ENCODE measurements around the gene PRCD.

Gene PRCD

DNA sequence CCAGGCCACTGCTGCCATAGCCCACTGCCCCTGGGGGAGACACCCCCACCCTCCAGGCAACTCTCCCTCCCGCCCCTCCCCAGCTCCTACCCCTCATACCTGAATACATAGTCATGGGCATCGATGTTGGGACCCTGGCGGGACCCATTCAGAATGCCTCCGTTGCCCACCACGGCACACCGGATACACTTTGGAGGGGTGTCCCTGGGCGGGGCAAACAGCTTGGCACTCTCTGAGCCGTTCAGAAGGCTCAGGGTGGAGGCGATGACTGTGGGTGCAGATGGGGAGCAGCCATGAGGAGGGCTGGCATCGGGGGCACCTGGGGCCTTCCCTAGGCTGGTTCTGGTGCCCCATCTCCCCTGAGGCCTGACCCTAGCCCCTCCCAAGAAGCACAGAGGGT, 33.3 kb downstream of the PRCD start:
- TF ChIP-seq, protein P1, sequence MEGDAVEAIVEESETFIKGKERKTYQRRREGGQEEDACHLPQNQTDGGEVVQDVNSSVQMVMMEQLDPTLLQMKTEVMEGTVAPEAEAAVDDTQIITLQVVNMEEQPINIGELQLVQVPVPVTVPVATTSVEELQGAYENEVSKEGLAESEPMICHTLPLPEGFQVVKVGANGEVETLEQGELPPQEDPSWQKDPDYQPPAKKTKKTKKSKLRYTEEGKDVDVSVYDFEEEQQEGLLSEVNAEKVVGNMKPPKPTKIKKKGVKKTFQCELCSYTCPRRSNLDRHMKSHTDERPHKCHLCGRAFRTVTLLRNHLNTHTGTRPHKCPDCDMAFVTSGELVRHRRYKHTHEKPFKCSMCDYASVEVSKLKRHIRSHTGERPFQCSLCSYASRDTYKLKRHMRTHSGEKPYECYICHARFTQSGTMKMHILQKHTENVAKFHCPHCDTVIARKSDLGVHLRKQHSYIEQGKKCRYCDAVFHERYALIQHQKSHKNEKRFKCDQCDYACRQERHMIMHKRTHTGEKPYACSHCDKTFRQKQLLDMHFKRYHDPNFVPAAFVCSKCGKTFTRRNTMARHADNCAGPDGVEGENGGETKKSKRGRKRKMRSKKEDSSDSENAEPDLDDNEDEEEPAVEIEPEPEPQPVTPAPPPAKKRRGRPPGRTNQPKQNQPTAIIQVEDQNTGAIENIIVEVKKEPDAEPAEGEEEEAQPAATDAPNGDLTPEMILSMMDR (IDR thresholded peaks at IDR 0.05) = no peak
- Histone ChIP-seq H3K27ac (no peak overlapping the region), H3K4me3 (no peak overlapping the region)
- DNase-seq (ENCODE audit: low spot score) = no peak

DNA sequence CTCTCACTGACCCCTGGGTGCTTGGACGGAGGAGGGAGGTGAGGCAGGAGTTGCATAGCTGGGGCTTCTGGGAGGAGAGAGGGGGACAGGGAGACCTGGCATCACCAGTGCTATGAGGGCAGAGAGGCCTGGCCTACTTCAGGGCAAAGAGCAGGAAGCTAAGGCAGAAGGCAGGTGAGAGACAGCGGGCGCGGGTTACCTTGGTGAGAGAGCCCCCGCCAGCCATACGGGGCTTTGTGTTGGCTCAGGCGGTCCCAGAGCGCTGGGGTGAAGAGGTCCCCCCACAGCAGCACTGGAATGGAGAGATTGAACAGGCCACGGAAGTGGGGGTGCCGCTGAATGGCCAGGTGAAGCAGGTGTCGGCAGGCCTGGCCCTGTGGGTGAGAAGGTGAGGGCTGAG, 34.3 kb downstream of the PRCD start:
- TF ChIP-seq, protein P1 (IDR thresholded peaks at IDR 0.05) = no peak
- no peak overlapping the region for H3K4me3 ChIP-seq
- H3K27ac ChIP-seq = no peak overlapping the region
- no peak for DNase-seq (ENCODE audit: low spot score)

DNA sequence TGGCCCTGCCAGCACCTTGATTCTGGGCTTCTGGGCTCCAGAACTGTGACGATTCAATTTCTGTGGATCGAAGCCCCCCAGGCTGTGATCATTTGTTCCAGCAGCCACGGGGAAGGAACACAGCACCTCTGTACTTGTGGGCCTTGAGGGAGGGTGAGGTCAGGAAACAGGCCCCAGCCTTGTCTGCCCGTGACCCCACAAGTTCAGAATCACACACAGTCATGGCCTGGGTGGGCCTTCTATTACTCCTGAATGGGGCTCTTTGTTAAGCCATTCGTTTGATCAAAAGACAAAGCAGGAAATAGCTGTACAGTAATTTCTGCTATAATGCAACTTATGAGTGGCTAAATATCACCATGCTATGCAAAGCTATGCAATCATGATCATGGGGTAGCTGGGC, 35.7 kb downstream of the PRCD start:
- H3K27ac ChIP-seq = no peak overlapping the region
- DNase-seq (ENCODE audit: low spot score) = no peak
- TF ChIP-seq, protein P1 (IDR thresholded peaks at IDR 0.05) = no peak
- H3K4me3 ChIP-seq = no peak overlapping the region

DNA sequence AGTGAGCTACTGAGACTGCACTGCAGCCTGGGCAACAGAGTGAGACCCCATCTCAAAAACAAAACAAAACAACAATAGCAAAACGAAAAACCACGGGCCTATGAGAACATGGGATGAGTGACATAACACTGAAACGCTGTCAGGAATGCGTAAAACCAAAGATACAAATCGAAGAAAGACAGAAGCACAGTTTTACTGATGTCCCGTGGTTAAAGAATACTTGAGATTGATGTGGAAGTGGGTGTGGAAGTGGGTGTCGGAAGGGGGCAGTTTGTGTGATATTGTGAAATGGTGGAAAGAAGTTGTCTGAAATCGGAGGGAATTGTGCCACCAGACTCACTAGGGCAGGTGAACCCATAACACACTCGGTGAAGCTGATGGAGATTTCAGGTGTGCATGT, 36.3 kb downstream of the PRCD start:
- no peak overlapping the region for H3K4me3 ChIP-seq
- no peak for DNase-seq (ENCODE audit: low spot score)
- no peak overlapping the region for H3K27ac ChIP-seq
- TF ChIP-seq, protein P1 (IDR thresholded peaks at IDR 0.05) = no peak

DNA sequence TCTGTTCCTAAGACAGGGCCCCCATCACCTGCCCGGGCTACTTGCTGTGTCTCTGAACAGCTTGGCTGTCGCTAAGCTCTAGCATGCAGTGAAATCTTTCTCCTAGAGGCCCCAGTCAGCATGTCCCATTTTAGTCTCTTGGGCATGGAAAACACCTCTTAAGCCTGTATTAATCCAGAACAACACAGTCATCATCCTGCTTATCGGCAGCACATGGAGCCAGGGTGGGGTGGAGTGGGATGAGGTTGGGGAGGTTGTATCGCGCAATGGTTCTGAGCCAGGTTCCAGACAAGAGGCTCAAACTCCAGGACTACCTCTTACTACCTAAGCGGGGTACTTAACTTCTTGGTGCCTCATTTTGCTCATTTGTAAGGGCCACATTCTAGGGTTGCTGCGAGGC, 38.0 kb downstream of the PRCD start:
- DNase-seq (ENCODE audit: low spot score) = no peak
- TF ChIP-seq, protein P1 (IDR thresholded peaks at IDR 0.05) = no peak
- Histone ChIP-seq H3K27ac (no peak overlapping the region), H3K4me3 (no peak overlapping the region)

DNA sequence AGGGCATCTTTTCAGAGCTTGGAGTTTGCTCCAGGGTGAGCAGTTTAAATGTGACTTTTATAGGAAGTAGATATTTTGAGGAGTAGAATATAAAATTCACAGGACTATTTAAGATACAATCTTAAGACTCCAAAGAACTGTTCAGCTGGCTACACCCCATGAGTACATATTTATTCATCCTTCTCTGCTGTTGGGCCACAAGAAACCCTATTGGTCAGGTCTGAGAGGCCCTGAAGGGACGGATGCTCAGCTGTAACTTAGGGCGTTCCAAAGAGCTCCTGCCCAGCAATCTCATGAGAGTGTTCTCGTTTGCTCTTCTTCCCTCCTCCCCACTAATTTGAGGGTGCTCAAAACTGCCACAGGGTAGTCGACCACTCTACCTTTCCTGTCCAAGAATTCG, 38.5 kb downstream of the PRCD start:
- no peak overlapping the region for H3K27ac ChIP-seq
- no peak for DNase-seq (ENCODE audit: low spot score)
- TF ChIP-seq, protein P1 (IDR thresholded peaks at IDR 0.05) = no peak
- H3K4me3 ChIP-seq = no peak overlapping the region

DNA sequence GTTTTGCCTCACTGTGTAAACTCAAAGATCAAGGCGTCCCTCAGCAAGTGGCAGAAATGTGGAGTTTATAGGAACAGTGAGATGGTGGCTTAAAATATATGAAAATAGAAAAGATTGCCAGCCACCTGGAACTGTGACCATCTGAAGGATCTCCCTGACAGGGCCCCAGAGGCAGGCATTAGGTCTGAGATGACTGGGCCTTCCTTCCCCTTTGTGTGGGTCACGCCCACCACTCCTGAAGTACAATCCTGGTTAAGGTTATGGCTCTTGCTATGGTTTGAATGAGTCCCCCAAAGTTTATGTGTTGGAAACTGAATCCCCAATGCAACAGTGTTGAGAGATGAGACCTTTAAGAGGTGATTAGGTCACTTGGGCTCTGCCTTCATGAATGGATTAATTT, 39.4 kb downstream of the PRCD start:
- no peak for DNase-seq (ENCODE audit: low spot score)
- Histone ChIP-seq H3K4me3 (no peak overlapping the region), H3K27ac (no peak overlapping the region)
- TF ChIP-seq, protein P1 (IDR thresholded peaks at IDR 0.05) = no peak
